ENCODE measurements around the gene MTHFD1L. TPM values are rescaled to one million over a fixed set of nuclear protein-coding genes. Genes with fewer than 3 reads are reported as not detected.

The MTHFD1L gene
- total RNA-seq, 2 donors from 2014 or later, result 3.1 to 18.7 TPM

DNA sequence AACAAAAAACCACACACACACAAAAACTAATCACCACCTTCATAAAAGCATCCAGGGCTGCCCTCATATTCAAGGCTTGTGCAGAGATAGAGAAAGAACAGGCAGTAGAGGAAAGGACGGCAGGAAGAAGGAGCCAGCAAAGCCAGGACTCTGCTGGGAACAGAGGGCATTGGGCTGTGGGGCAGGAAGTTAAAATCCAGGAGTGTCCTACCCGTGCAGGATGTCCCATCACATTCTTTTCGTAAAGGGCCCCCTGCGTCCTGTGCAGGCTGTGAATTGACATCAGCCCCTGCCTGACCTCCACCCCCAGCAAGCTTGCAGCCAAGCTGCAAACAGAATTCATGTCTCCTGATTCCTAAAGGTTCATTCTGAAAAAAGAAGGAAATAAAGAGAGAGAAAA, 277.8 kb downstream of the MTHFD1L start:
- Histone ChIP-seq H3K27me3 (replicated peaks; ENCODE audit: insufficient read depth) (no peaks in the 10 kb centered on the region), H3K36me3 (no peaks in the 10 kb centered on the region), H3K27ac (no peak overlapping the region), H3K9me3 (no peaks in the 10 kb centered on the region), H3K4me3 (no peak overlapping the region), H3K4me1 (replicated peaks) (no peaks in the 10 kb centered on the region)
- intact Hi-C loops (cut with DNase I), result no loop called here
- 71% methylated on average over 4 of the region's 4 CpGs for WGBS
- no peak for TF ChIP-seq POLR2AphosphoS5 (IDR thresholded peaks at IDR 0.05)
- TF ChIP-seq POLR2A (IDR thresholded peaks at IDR 0.05), result no peak
- TF ChIP-seq, protein P1, sequence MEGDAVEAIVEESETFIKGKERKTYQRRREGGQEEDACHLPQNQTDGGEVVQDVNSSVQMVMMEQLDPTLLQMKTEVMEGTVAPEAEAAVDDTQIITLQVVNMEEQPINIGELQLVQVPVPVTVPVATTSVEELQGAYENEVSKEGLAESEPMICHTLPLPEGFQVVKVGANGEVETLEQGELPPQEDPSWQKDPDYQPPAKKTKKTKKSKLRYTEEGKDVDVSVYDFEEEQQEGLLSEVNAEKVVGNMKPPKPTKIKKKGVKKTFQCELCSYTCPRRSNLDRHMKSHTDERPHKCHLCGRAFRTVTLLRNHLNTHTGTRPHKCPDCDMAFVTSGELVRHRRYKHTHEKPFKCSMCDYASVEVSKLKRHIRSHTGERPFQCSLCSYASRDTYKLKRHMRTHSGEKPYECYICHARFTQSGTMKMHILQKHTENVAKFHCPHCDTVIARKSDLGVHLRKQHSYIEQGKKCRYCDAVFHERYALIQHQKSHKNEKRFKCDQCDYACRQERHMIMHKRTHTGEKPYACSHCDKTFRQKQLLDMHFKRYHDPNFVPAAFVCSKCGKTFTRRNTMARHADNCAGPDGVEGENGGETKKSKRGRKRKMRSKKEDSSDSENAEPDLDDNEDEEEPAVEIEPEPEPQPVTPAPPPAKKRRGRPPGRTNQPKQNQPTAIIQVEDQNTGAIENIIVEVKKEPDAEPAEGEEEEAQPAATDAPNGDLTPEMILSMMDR (IDR thresholded peaks at IDR 0.05), result no peak
- no peak for DNase-seq (ENCODE audit: low spot score)

DNA sequence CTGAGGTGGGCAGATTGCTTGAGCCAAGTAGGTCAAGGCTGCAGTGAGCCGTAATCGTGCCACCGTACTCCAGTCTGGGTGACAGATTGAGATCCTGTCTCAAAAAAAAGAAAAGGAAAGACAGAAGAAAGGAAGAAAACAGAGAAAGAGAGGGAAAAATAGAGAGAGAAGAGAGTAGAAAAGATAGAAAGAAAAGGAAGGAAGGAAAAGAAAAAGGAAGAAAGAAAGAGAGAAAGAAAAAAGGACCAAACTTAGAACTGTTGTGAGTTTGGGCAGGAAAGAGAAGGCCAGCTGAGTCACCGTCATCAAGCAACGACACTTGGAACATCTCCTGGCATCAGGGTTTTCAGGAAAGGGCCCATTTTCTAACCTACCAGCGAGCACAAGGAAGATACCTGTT, 278.3 kb downstream of the MTHFD1L start:
- Histone ChIP-seq H3K4me1 (replicated peaks) (no peaks in the 10 kb centered on the region), H3K36me3 (no peaks in the 10 kb centered on the region), H3K4me3 (no peak overlapping the region), H3K27me3 (replicated peaks; ENCODE audit: insufficient read depth) (no peaks in the 10 kb centered on the region), H3K9me3 (no peaks in the 10 kb centered on the region), H3K27ac (no peak overlapping the region)
- 85% methylated on average over 6 of the region's 6 CpGs for WGBS
- no peak for DNase-seq (ENCODE audit: low spot score)
- intact Hi-C loops (cut with DNase I), result no loop called here
- TF ChIP-seq, protein P1 (IDR thresholded peaks at IDR 0.05), result no peak
- TF ChIP-seq POLR2AphosphoS5 (IDR thresholded peaks at IDR 0.05), result no peak
- TF ChIP-seq POLR2A (IDR thresholded peaks at IDR 0.05), result no peak

DNA sequence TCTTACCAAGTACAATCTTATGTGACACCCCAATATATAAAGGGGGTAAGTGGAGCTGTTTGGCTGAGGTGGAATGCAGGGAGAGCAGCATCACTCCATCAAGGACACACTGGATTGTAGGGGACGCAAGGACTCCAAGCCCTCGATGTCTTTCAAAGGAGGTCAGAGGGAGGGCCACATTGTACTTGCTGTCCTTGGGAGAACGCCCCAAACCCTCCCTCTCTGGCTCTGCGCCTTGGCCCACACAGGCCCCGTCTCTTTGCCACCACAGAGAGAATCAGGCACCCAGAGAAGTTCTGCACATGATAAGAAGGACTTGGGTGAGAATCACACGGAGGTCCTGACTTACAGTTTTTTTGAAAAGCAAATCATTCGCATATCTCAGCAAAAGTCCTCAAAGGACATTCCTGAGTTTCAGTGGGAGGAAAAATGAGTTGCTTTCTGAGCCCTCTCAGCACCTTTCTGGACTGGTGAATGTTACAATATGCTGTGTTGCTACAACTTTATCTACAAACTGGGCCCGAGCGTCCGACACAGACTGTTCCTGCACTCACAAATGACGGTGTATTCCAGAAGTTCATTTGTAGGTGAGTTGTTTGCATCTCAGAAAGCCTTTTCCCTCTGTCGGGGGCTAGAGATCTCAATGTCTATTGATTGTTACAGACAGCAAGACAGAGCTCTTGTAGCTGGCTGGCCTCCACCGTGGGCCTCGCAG, 281.8 kb downstream of the MTHFD1L start:
- Histone ChIP-seq H3K4me1 (replicated peaks) (no peaks in the 10 kb centered on the region), H3K27ac (no peak overlapping the region), H3K9me3 (no peaks in the 10 kb centered on the region), H3K4me3 (no peak overlapping the region), H3K36me3 (no peaks in the 10 kb centered on the region), H3K27me3 (replicated peaks; ENCODE audit: insufficient read depth) (no peaks in the 10 kb centered on the region)
- 61% methylated on average over 14 of the region's 14 CpGs for WGBS
- intact Hi-C loops (cut with DNase I), result no loop called here
- TF ChIP-seq, protein P1 (IDR thresholded peaks at IDR 0.05), result no peak
- no peak for DNase-seq (ENCODE audit: low spot score)

DNA sequence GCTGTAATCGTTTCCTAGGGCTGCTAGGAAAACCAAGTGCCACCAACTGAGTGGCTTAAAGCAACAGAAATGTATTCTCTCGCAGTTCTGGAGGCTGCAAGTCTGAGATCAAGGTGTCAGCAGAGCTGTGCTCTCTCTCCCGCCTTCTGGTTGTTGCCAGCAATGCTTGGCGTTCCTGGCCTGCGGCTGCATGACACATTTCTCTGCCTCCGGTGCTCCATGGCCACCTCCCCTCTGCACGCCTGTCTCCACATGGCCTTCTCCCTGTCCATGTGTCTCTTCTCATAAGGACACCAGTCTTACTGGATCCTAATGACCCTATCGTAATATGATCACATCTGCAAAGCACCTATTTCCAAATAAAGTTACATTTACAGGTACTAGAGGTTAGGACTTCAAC, 282.6 kb downstream of the MTHFD1L start:
- H3K27ac ChIP-seq, result no peak overlapping the region
- no peak for TF ChIP-seq POLR2A (IDR thresholded peaks at IDR 0.05)
- TF ChIP-seq POLR2AphosphoS5 (IDR thresholded peaks at IDR 0.05), result no peak
- TF ChIP-seq, protein P1 (IDR thresholded peaks at IDR 0.05), result no peak
- H3K9me3 ChIP-seq, result no peaks in the 10 kb centered on the region
- intact Hi-C loops (cut with DNase I), result no loop called here
- no peak for DNase-seq (ENCODE audit: low spot score)
- no peaks in the 10 kb centered on the region for H3K36me3 ChIP-seq
- no peaks in the 10 kb centered on the region for H3K4me1 ChIP-seq (replicated peaks)
- no peak overlapping the region for H3K4me3 ChIP-seq
- WGBS, result 41% methylated on average over 8 of the region's 8 CpGs
- no peaks in the 10 kb centered on the region for H3K27me3 ChIP-seq (replicated peaks; ENCODE audit: insufficient read depth)

DNA sequence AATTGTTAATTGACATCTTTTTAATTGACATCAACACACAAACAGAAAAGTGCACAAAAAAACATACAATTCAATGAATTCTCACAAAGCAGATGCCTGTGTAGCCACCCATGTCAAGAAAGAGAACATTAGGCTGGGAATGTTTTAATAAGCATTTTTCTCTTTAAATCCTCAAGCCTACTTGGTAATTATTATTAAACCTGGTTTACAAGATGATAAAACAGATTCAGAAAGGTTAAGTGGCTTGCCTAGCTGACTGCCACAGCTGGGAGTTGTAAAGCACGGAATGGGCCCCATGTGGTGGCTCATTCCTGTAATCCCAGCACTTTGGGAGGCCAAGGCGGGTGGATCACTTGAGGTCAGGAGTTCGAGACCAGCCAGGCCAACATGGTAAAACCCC, 284.3 kb downstream of the MTHFD1L start:
- DNase-seq (ENCODE audit: low spot score), result no peak
- no peaks in the 10 kb centered on the region for H3K27me3 ChIP-seq (replicated peaks; ENCODE audit: insufficient read depth)
- no peak for TF ChIP-seq POLR2A (IDR thresholded peaks at IDR 0.05)
- TF ChIP-seq, protein P1 (IDR thresholded peaks at IDR 0.05), result no peak
- no peak for TF ChIP-seq POLR2AphosphoS5 (IDR thresholded peaks at IDR 0.05)
- no peak overlapping the region for H3K27ac ChIP-seq
- no peak overlapping the region for H3K4me3 ChIP-seq
- 64% methylated on average over 3 of the region's 3 CpGs for WGBS
- intact Hi-C loops (cut with DNase I), result no loop called here
- no peaks in the 10 kb centered on the region for H3K9me3 ChIP-seq
- no peaks in the 10 kb centered on the region for H3K36me3 ChIP-seq
- H3K4me1 ChIP-seq (replicated peaks), result no peaks in the 10 kb centered on the region
